ENCODE data around the gene FAAH. TPM values are rescaled to one million over a fixed set of nuclear protein-coding genes. Genes with fewer than 3 reads are reported as not detected.

FAAH gene
- polyA plus RNA-seq, 1 of the 3 experiments (the other 2 are of a cell fraction), result 1.2 TPM

DNA sequence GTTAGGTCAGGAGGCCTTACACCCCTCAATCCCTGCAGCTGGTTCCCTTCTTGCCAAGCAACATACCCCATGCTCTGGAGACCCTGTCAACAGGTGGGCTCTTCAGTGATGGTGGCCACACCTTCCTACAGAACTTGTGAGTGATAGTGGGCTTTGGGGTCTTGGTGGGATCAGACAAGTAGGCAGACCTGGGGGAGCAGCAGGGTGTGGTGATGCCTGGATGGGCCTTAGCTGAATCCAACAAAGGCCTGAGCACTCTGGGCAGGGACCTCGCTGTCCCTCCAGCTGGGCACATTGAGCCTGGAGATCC, 14.9 kb downstream of the FAAH start (continued):
- TF ChIP-seq SMC3 (IDR thresholded peaks at IDR 0.05; ENCODE audit: low read depth, low read length) (no peak), JUND (IDR thresholded peaks at IDR 0.05) (no peak), NFIC (IDR thresholded peaks at IDR 0.05; ENCODE audit: borderline replicate concordance) (no peak), GABPA (IDR thresholded peaks at IDR 0.05; ENCODE audit: low read depth) (no peak)

DNA sequence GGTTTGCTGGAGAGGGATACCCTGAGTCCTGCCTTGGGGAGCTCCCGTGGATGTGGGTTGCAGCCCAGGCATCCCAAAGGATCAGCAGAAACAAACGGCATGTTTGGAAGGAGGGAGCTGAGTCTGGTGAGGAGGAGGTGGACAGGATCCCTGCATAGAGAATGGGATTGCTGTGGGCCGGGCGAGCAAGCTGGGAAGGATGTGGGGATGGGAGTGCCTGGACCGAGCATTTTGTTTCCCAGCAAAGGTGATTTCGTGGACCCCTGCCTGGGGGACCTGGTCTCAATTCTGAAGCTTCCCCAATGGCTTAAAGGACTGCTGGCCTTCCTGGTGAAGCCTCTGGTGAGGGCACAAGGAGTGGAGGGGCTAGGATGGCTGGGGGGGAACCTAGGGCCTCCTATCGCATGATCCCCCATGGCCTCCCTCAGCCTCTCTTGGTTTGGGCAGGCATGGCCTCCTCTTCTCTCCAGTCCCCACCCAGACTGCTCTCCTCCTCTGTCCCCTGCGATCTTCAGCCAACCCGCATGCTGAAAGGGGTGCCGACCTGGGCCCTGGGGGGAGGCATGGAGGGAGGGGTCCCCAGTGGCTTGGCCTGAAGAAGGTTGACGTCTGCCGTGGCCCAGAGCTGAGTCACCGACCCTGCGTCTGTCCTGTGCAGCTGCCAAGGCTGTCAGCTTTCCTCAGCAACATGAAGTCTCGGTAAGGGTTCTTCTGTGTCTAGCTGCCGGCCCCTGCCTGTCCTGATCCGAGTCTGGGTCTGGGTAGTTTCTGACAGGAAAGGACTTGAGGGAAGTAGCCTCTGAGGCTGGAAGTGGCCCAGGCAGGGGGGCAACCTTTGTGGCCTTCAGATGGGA, 16.3 kb downstream of the FAAH start:
- no peaks in the 10 kb centered on the region for H3K27me3 ChIP-seq (ENCODE audit: insufficient read depth)

More for the DNA sequence above, 16.3 kb downstream of the FAAH start:
- Histone ChIP-seq H2AFZ (ENCODE audit: low read depth) (no peak overlapping the region), H3F3A (replicated peaks; ENCODE audit: insufficient read depth) (no peaks in the 10 kb centered on the region), H3K9me2 (no peaks in the 10 kb centered on the region), H3K9me3 (no peaks in the 10 kb centered on the region), H4K20me1 (ENCODE audit: insufficient read depth) (no peaks in the 10 kb centered on the region), H3K4me1 (ENCODE audit: control insufficient read depth in 1 of 2, insufficient read depth in 2 of 2, low read depth in 1 of 2, low read length in 1 of 2) (no peaks in the 10 kb centered on the region; a peak in 1 of 4 replicates), H3K79me2 (ENCODE audit: insufficient read depth) (no peaks in the 10 kb centered on the region), H3K9ac (no peak overlapping the region), H3K27ac (ENCODE audit: low read depth in 2 of 2, low read length in 1 of 2) (no peak overlapping the region), H3K36me3 (replicated peaks in 1 of 2; ENCODE audit: control insufficient read depth in 1 of 2, insufficient read depth in 2 of 2, low read length in 1 of 2) (no peaks in the 10 kb centered on the region), H3K4me3 (ENCODE audit: low read depth in 2 of 2, low read length in 1 of 2) (no peak overlapping the region), H3K4me2 (no peak overlapping the region)
- 68% methylated on average over 13 of the region's 17 CpGs for WGBS (ENCODE audit: low lambda C conversion rate)
- DNase-seq, result no peak
- TF ChIP-seq FOXM1 (IDR thresholded peaks at IDR 0.05; ENCODE audit: low read depth) (no peak), FOXJ3 (CRISPR knock-in tag; IDR thresholded peaks at IDR 0.05) (no peak), CHD2 (IDR thresholded peaks at IDR 0.05; ENCODE audit: low read length, partially characterized antibody) (no peak), JUND (IDR thresholded peaks at IDR 0.05) (no peak), YY1 (IDR thresholded peaks at IDR 0.05; ENCODE audit: low read depth) (no peak), NFIC (IDR thresholded peaks at IDR 0.05; ENCODE audit: borderline replicate concordance) (no peak), TEAD4 (IDR thresholded peaks at IDR 0.05; ENCODE audit: borderline replicate concordance, insufficient read depth) (no peak)
- TF ChIP-seq, protein P1, sequence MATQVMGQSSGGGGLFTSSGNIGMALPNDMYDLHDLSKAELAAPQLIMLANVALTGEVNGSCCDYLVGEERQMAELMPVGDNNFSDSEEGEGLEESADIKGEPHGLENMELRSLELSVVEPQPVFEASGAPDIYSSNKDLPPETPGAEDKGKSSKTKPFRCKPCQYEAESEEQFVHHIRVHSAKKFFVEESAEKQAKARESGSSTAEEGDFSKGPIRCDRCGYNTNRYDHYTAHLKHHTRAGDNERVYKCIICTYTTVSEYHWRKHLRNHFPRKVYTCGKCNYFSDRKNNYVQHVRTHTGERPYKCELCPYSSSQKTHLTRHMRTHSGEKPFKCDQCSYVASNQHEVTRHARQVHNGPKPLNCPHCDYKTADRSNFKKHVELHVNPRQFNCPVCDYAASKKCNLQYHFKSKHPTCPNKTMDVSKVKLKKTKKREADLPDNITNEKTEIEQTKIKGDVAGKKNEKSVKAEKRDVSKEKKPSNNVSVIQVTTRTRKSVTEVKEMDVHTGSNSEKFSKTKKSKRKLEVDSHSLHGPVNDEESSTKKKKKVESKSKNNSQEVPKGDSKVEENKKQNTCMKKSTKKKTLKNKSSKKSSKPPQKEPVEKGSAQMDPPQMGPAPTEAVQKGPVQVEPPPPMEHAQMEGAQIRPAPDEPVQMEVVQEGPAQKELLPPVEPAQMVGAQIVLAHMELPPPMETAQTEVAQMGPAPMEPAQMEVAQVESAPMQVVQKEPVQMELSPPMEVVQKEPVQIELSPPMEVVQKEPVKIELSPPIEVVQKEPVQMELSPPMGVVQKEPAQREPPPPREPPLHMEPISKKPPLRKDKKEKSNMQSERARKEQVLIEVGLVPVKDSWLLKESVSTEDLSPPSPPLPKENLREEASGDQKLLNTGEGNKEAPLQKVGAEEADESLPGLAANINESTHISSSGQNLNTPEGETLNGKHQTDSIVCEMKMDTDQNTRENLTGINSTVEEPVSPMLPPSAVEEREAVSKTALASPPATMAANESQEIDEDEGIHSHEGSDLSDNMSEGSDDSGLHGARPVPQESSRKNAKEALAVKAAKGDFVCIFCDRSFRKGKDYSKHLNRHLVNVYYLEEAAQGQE (IDR thresholded peaks at IDR 0.05; ENCODE audit: low read depth, low read length), result no peak
- TF ChIP-seq, protein P2, sequence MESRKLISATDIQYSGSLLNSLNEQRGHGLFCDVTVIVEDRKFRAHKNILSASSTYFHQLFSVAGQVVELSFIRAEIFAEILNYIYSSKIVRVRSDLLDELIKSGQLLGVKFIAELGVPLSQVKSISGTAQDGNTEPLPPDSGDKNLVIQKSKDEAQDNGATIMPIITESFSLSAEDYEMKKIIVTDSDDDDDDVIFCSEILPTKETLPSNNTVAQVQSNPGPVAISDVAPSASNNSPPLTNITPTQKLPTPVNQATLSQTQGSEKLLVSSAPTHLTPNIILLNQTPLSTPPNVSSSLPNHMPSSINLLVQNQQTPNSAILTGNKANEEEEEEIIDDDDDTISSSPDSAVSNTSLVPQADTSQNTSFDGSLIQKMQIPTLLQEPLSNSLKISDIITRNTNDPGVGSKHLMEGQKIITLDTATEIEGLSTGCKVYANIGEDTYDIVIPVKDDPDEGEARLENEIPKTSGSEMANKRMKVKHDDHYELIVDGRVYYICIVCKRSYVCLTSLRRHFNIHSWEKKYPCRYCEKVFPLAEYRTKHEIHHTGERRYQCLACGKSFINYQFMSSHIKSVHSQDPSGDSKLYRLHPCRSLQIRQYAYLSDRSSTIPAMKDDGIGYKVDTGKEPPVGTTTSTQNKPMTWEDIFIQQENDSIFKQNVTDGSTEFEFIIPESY (IDR thresholded peaks at IDR 0.05; ENCODE audit: borderline replicate concordance, low read depth), result no peak
- ChIA-PET POLR2A (no interaction called here), CTCF (interaction anchor here (0.9 to 3.7 kb wide), 9 partner anchors 9 to 125 kb away, joined by 3 to 19 read pairs (median 5); a partner anchor contains a TSS)
